Karpas-422 (cell line): Measurements from ENCODE around the gene PCSK5. TPM values are rescaled to one million over a fixed set of nuclear protein-coding genes. Genes with fewer than 3 reads are reported as not detected.
"Not testable (repeated sequence)": the region's sequence is repeated elsewhere in the genome, so short reads cannot be mapped to it uniquely, and the experiment has no call there.

ENCODE experiments used
- DNase-seq: peaks from one replicate; pipeline ENCODE4 v3.0.0-alpha.2; 2015
- H2AFZ ChIP-seq: fragments of 200-600 bp; sonication (generic); 2 replicates; pipeline ENCODE4 v1.6.1; 2014; ENCODE audit warnings: antibody characterized with exemption, low read length, mixed read lengths
- H3K27ac ChIP-seq: fragments of 200-600 bp; sonication (generic); 2 replicates; pipeline ENCODE4 v1.5.1; 2014; ENCODE audit warnings: mild to moderate bottlenecking, low read length, moderate library complexity
- H3K27me3 ChIP-seq: fragments of 200-600 bp; sonication (generic); 2 replicates; pipeline ENCODE4 v1.6.1; 2014; ENCODE audit warnings: low read length, mixed read lengths
- H3K36me3 ChIP-seq: fragments of 200-600 bp; sonication (generic); 2 replicates; pipeline ENCODE4 v1.6.1; 2014; ENCODE audit warnings: low read length, mixed read lengths; ENCODE audit not compliant: insufficient read depth
- H3K4me1 ChIP-seq: fragments of 200-600 bp; sonication (generic); 2 replicates; pipeline ENCODE4 v1.6.1; 2014; ENCODE audit warnings: mild to moderate bottlenecking, low read length, mixed read lengths
- H3K4me2 ChIP-seq: fragments of 200-600 bp; sonication (generic); 2 replicates; pipeline ENCODE4 v1.6.1; 2014; ENCODE audit warnings: low read length, low read depth, mild to moderate bottlenecking; ENCODE audit not compliant: poor library complexity, severe bottlenecking
- H3K4me3 ChIP-seq: fragments of 200-600 bp; sonication (generic); 2 replicates; pipeline ENCODE4 v1.5.1; 2014; ENCODE audit warnings: mild to moderate bottlenecking, antibody characterized with exemption, low read length, mixed read lengths
- H3K79me2 ChIP-seq: fragments of 200-600 bp; sonication (generic); 2 replicates; pipeline ENCODE4 v1.6.1; 2014; ENCODE audit warnings: mild to moderate bottlenecking, low read length, mixed read lengths
- H3K9ac ChIP-seq: fragments of 200-600 bp; sonication (generic); 2 replicates; pipeline ENCODE4 v1.6.0; 2014; ENCODE audit warnings: low read length
- H3K9me2 ChIP-seq: fragments of 200-600 bp; sonication (generic), shearing (Covaris generic); replicated peaks from 2 replicates; pipeline ENCODE4 v1.6.0; 2014; ENCODE audit warnings: mild to moderate bottlenecking, low read length, moderate library complexity; ENCODE audit not compliant: insufficient read depth
- H3K9me3 ChIP-seq: fragments of 300-700, 200-600 bp; sonication (generic); 2 replicates; pipeline ENCODE4 v1.6.1; 2014; ENCODE audit warnings: low read length, mixed read lengths
- H4K20me1 ChIP-seq: fragments of 200-600 bp; sonication (generic); 2 replicates; pipeline ENCODE4 v1.6.1; 2014; ENCODE audit warnings: mild to moderate bottlenecking, antibody characterized with exemption, low read length, low read depth; ENCODE audit not compliant: insufficient read depth
- total RNA-seq: library from RNA; depleted of rRNA; stranded (reverse); fragments of >200 nt; shearing (Covaris generic); gene quantifications from 2 replicates; pipeline ENCODE4 v1.2.3, GENCODE V29; 2014; ENCODE audit warnings: low replicate concordance

PCSK5 gene
- total RNA-seq, 1 experiment from 2014 or later = not detected

- no peaks in the 10 kb centered on the region for H3K4me1 ChIP-seq
Measured at GRCh38 chr9:76045221-76045620, 154.7 kb downstream of the PCSK5 start.

GRCh38 chr9:76049341-76049740 is 158.9 kb downstream of the PCSK5 start:
- H3K27me3 ChIP-seq = no peaks in the 10 kb centered on the region
- H3K9me2 ChIP-seq = no peaks in the 10 kb centered on the region

More at GRCh38 chr9:76045221-76045620, 154.7 kb downstream of the PCSK5 start:
- no peaks in the 10 kb centered on the region for H3K27me3 ChIP-seq
- DNase-seq = no peak
- H3K4me3 ChIP-seq = no peak overlapping the region
- H3K9me2 ChIP-seq = no peaks in the 10 kb centered on the region
- no peak overlapping the region for H3K9ac ChIP-seq
- H2AFZ ChIP-seq = no peak overlapping the region
- H3K27ac ChIP-seq = no peak overlapping the region
- H4K20me1 ChIP-seq = no peaks in the 10 kb centered on the region
- no peaks in the 10 kb centered on the region for H3K9me3 ChIP-seq
- no peaks in the 10 kb centered on the region for H3K79me2 ChIP-seq
- H3K4me2 ChIP-seq = no peak overlapping the region
- H3K36me3 ChIP-seq = no peaks in the 10 kb centered on the region

GRCh38 chr9:76067696-76068095 is 177.2 kb downstream of the PCSK5 start:
- Histone ChIP-seq H3K9me3 (no peaks in the 10 kb centered on the region), H3K36me3 (no peaks in the 10 kb centered on the region), H3K79me2 (no peaks in the 10 kb centered on the region), H3K4me2 (no peak overlapping the region), H4K20me1 (no peaks in the 10 kb centered on the region), H3K27me3 (no peaks in the 10 kb centered on the region), H3K27ac (no peak overlapping the region), H3K4me3 (no peak overlapping the region), H3K9ac (no peak overlapping the region), H3K4me1 (no peaks in the 10 kb centered on the region), H2AFZ (no peak overlapping the region), H3K9me2 (no peaks in the 10 kb centered on the region)
- no peak for DNase-seq

More at GRCh38 chr9:76049341-76049740, 158.9 kb downstream of the PCSK5 start:
- Histone ChIP-seq H3K4me1 (no peaks in the 10 kb centered on the region), H3K4me2 (no peak overlapping the region), H3K36me3 (no peaks in the 10 kb centered on the region), H4K20me1 (no peaks in the 10 kb centered on the region), H3K27ac (no peak overlapping the region), H3K4me3 (no peak overlapping the region), H3K9me3 (no peaks in the 10 kb centered on the region), H3K9ac (no peak overlapping the region), H3K79me2 (no peaks in the 10 kb centered on the region), H2AFZ (no peak overlapping the region)
- no peak for DNase-seq

- H3K9me3 ChIP-seq = no peaks in the 10 kb centered on the region
- H3K36me3 ChIP-seq = no peaks in the 10 kb centered on the region
- H4K20me1 ChIP-seq = no peaks in the 10 kb centered on the region
- H3K9me2 ChIP-seq = no peaks in the 10 kb centered on the region
- no peak overlapping the region for H2AFZ ChIP-seq
- no peaks in the 10 kb centered on the region for H3K79me2 ChIP-seq
- no peaks in the 10 kb centered on the region for H3K4me1 ChIP-seq
- no peak overlapping the region for H3K9ac ChIP-seq
- no peak for DNase-seq
- H3K4me3 ChIP-seq = no peak overlapping the region
- H3K27ac ChIP-seq = no peak overlapping the region
- H3K27me3 ChIP-seq = no peaks in the 10 kb centered on the region
- H3K4me2 ChIP-seq = no peak overlapping the region
Measured at GRCh38 chr9:76077537-76077936, 187.1 kb downstream of the PCSK5 start.

- not testable (repeated sequence) for H3K4me2 ChIP-seq, H3K36me3 ChIP-seq, H2AFZ ChIP-seq, H3K27ac ChIP-seq, H3K9me2 ChIP-seq, H3K79me2 ChIP-seq, H3K27me3 ChIP-seq, H3K4me3 ChIP-seq, H3K9me3 ChIP-seq, DNase-seq, H3K9ac ChIP-seq, H3K4me1 ChIP-seq, H4K20me1 ChIP-seq
Measured at GRCh38 chr9:76081281-76081680, 190.8 kb downstream of the PCSK5 start.

- H3K27me3 ChIP-seq = no peaks in the 10 kb centered on the region
- no peak overlapping the region for H3K27ac ChIP-seq
- no peak overlapping the region for H3K4me3 ChIP-seq
- H3K79me2 ChIP-seq = no peaks in the 10 kb centered on the region
- DNase-seq = no peak
- H3K9ac ChIP-seq = no peak overlapping the region
- H3K9me3 ChIP-seq = no peaks in the 10 kb centered on the region
- H3K9me2 ChIP-seq = no peaks in the 10 kb centered on the region
- H4K20me1 ChIP-seq = no peaks in the 10 kb centered on the region
- no peaks in the 10 kb centered on the region for H3K36me3 ChIP-seq
- H3K4me1 ChIP-seq = no peaks in the 10 kb centered on the region
- no peak overlapping the region for H3K4me2 ChIP-seq
- H2AFZ ChIP-seq = no peak overlapping the region
Measured at GRCh38 chr9:76082057-76082456, 191.6 kb downstream of the PCSK5 start.

GRCh38 chr9:76085596-76085995 is 195.1 kb downstream of the PCSK5 start:
- no peaks in the 10 kb centered on the region for H3K4me1 ChIP-seq
- no peak overlapping the region for H2AFZ ChIP-seq
- no peaks in the 10 kb centered on the region for H3K36me3 ChIP-seq
- DNase-seq = no peak
- no peaks in the 10 kb centered on the region for H3K27me3 ChIP-seq
- H3K9ac ChIP-seq = no peak overlapping the region
- H3K9me2 ChIP-seq = no peaks in the 10 kb centered on the region
- no peaks in the 10 kb centered on the region for H3K9me3 ChIP-seq
- no peak overlapping the region for H3K4me3 ChIP-seq
- no peak overlapping the region for H3K4me2 ChIP-seq
- no peaks in the 10 kb centered on the region for H4K20me1 ChIP-seq
- no peaks in the 10 kb centered on the region for H3K79me2 ChIP-seq
- no peak overlapping the region for H3K27ac ChIP-seq

- no peak overlapping the region for H2AFZ ChIP-seq
- no peaks in the 10 kb centered on the region for H3K36me3 ChIP-seq
- no peaks in the 10 kb centered on the region for H3K27me3 ChIP-seq
- H3K4me2 ChIP-seq = no peak overlapping the region
- no peak for DNase-seq
- H4K20me1 ChIP-seq = no peaks in the 10 kb centered on the region
- no peak overlapping the region for H3K4me3 ChIP-seq
- H3K9me2 ChIP-seq = no peaks in the 10 kb centered on the region
- H3K27ac ChIP-seq = no peak overlapping the region
- no peaks in the 10 kb centered on the region for H3K79me2 ChIP-seq
- H3K9ac ChIP-seq = no peak overlapping the region
- no peaks in the 10 kb centered on the region for H3K9me3 ChIP-seq
- H3K4me1 ChIP-seq = no peaks in the 10 kb centered on the region
Measured at GRCh38 chr9:76086539-76086938, 196.1 kb downstream of the PCSK5 start.

GRCh38 chr9:76087976-76088375 is 197.5 kb downstream of the PCSK5 start:
- no peaks in the 10 kb centered on the region for H3K79me2 ChIP-seq
- H2AFZ ChIP-seq = no peak overlapping the region
- H3K9me2 ChIP-seq = no peaks in the 10 kb centered on the region
- no peaks in the 10 kb centered on the region for H3K4me1 ChIP-seq
- H3K27me3 ChIP-seq = no peaks in the 10 kb centered on the region
- no peak overlapping the region for H3K4me3 ChIP-seq
- H3K27ac ChIP-seq = no peak overlapping the region
- H3K36me3 ChIP-seq = no peaks in the 10 kb centered on the region
- no peaks in the 10 kb centered on the region for H4K20me1 ChIP-seq
- no peak for DNase-seq
- no peak overlapping the region for H3K9ac ChIP-seq
- no peaks in the 10 kb centered on the region for H3K9me3 ChIP-seq
- no peak overlapping the region for H3K4me2 ChIP-seq
